Endothelial cell of umbilical vein (primary cell): Measurements from ENCODE around the gene CTNNA2. TPM values are rescaled to one million over a fixed set of nuclear protein-coding genes. Genes with fewer than 3 reads are reported as not detected.
"Not testable (repeated sequence)": the region's sequence is repeated elsewhere in the genome, so short reads cannot be mapped to it uniquely, and the experiment has no call there.

Experiments
- BruUV-seq: library from RNA; stranded (reverse); fragments of 400-500 nt; replicated peaks from 2 replicates; lab custom pipeline; 2021; lab: Mats Ljungman, UMichigan
- CTCF ChIA-PET: fragments of 300-600, 350-600 bp; sonication (Branson Sonifier 250); formaldehyde crosslinking; loops from one replicate; lab custom pipeline; 2021; ENCODE audit warnings: antibody characterized with exemption, inconsistent platforms; lab: Charles Lee
- POLR2A ChIA-PET: fragments of 300-600, 350-600 bp; sonication (Branson Sonifier 250); formaldehyde crosslinking; loops from one replicate; lab custom pipeline; 2021; ENCODE audit warnings: antibody characterized with exemption, inconsistent platforms; lab: Charles Lee
- DNase-seq: peaks from one replicate; pipeline ENCODE4 v3.0.0-alpha.2; 2011; ENCODE audit warnings: low read depth, low spot score
- FAIRE-seq: peaks from 2 replicates; lab custom pipeline; 2011; peaks lifted over from hg19 to GRCh38; lab: Jason Lieb, UNC
- H2AFZ ChIP-seq: 2 replicates; pipeline ENCODE4 v1.6.0; 2012; ENCODE audit warnings: low read depth, low read length, control low read depth, inconsistent platforms
- H3K27ac ChIP-seq: 2 replicates; pipeline ENCODE4 v1.5.1; 2011; ENCODE audit warnings: low read depth, mild to moderate bottlenecking, control low read depth, low read length, moderate library complexity; ENCODE audit not compliant: insufficient read depth
- H3K27me3 ChIP-seq, 2 experiments: 2 replicates each; pipeline versions ENCODE4 v1.6.0 to v1.6.1; 2011; ENCODE audit warnings: low read length in 2 of 2, mixed read lengths in 1 of 2; ENCODE audit not compliant: control insufficient read depth in 2 of 2, insufficient read depth in 2 of 2
- H3K36me3 ChIP-seq, 2 experiments: 2 replicates in 1 of 2; 3 replicates in 1 of 2; pipeline ENCODE4 v1.5.1; 2011; ENCODE audit warnings: low read length in 2 of 2, mild to moderate bottlenecking in 1 of 2, moderate library complexity in 1 of 2; ENCODE audit not compliant: control insufficient read depth in 2 of 2, insufficient read depth in 2 of 2; ENCODE audit errors: extremely low read depth in 1 of 2
- H3K4me1 ChIP-seq: 3 replicates; pipeline ENCODE4 v1.5.1; 2011; ENCODE audit warnings: mild to moderate bottlenecking, low read length; ENCODE audit not compliant: control insufficient read depth, insufficient read depth; ENCODE audit errors: extremely low read depth
- H3K4me2 ChIP-seq: 2 replicates; pipeline ENCODE4 v1.6.1; 2011; ENCODE audit warnings: low read length, control low read depth, mixed read lengths; ENCODE audit not compliant: insufficient read depth
- H3K4me3 ChIP-seq, 3 experiments: fragments of 200-600 bp in 1 of 3; sonication (generic), shearing (Covaris generic) in 1 of 3; replicated peaks in 1 of 3; 2 replicates each; pipeline ENCODE4 v1.5.1; 2011 to 2016; ENCODE audit warnings: control low read depth in 3 of 3, low read length in 3 of 3, mild to moderate bottlenecking in 2 of 3, inconsistent platforms in 1 of 3, low read depth in 1 of 3, moderate library complexity in 1 of 3; ENCODE audit not compliant: insufficient read depth in 1 of 3
- H3K79me2 ChIP-seq: 2 replicates; pipeline ENCODE4 v1.6.0; 2012; ENCODE audit warnings: low read length, inconsistent platforms; ENCODE audit not compliant: control insufficient read depth, insufficient read depth
- H3K9ac ChIP-seq: replicated peaks from 2 replicates; pipeline ENCODE3; 2011; ENCODE audit warnings: low read length, control low read depth; ENCODE audit not compliant: insufficient read depth; ENCODE audit errors: extremely low read depth
- H3K9me1 ChIP-seq: replicated peaks from 3 replicates; pipeline ENCODE4 v1.6.0; 2011; ENCODE audit warnings: mild to moderate bottlenecking, low read length; ENCODE audit not compliant: control insufficient read depth, insufficient read depth; ENCODE audit errors: extremely low read depth
- H3K9me3 ChIP-seq: replicated peaks from 2 replicates; pipeline ENCODE4 v1.5.1; 2012; ENCODE audit warnings: low read length, inconsistent platforms; ENCODE audit not compliant: control insufficient read depth, insufficient read depth
- H4K20me1 ChIP-seq: replicated peaks from 2 replicates; pipeline ENCODE3; 2011; ENCODE audit warnings: mild to moderate bottlenecking, low read length; ENCODE audit not compliant: control insufficient read depth, insufficient read depth; ENCODE audit errors: extremely low read depth
- CTCF ChIP-seq, 2 donors: IDR thresholded peaks; 1 replicate in 1 of 2; 2 replicates in 1 of 2; pipeline ENCODE4 v1.5.1; 2011; ENCODE audit warnings: low read length in 2 of 2, mild to moderate bottlenecking in 2 of 2, moderate library complexity in 2 of 2, control low read depth in 1 of 2, inconsistent platforms in 1 of 2, low read depth in 1 of 2; ENCODE audit not compliant: insufficient read depth in 1 of 2; ENCODE audit errors: extremely low read depth in 1 of 2
- EZH2 ChIP-seq: IDR thresholded peaks from 2 replicates; pipeline ENCODE4 v1.6.1; 2012; ENCODE audit warnings: borderline replicate concordance, low read depth, mild to moderate bottlenecking, moderate library complexity, low read length, inconsistent platforms; ENCODE audit not compliant: severe bottlenecking
- FOS ChIP-seq: IDR thresholded peaks from 2 replicates; pipeline ENCODE4 v1.6.1; 2011; ENCODE audit warnings: mild to moderate bottlenecking, low read length, moderate library complexity, borderline replicate concordance; ENCODE audit not compliant: insufficient read depth
- GATA2 ChIP-seq: IDR thresholded peaks from 2 replicates; pipeline ENCODE4 v1.7.0; 2011; ENCODE audit warnings: low read depth, mild to moderate bottlenecking, moderate library complexity, mixed read lengths, low read length; ENCODE audit not compliant: insufficient read length, insufficient read depth
- JUN ChIP-seq: IDR thresholded peaks from 2 replicates; pipeline ENCODE4 v1.6.1; 2011; ENCODE audit warnings: borderline replicate concordance, low read depth; ENCODE audit not compliant: insufficient read length, insufficient read depth
- MAX ChIP-seq: IDR thresholded peaks from 2 replicates; pipeline ENCODE4 v1.6.1; 2011; ENCODE audit not compliant: insufficient read depth, insufficient read length
- MYC ChIP-seq: IDR thresholded peaks from one replicate; pipeline ENCODE4 v1.6.1; 2011; ENCODE audit warnings: mild to moderate bottlenecking, low read depth, low read length
- POLR2A ChIP-seq: IDR thresholded peaks from 2 replicates; pipeline ENCODE4 v1.6.1; 2012; ENCODE audit warnings: low read depth, mild to moderate bottlenecking, control low read depth, low read length
- POLR2AphosphoS5 ChIP-seq: IDR thresholded peaks from 2 replicates; pipeline ENCODE4 v1.6.1; 2012; ENCODE audit warnings: low read depth, mild to moderate bottlenecking, control low read depth, low read length, moderate library complexity; ENCODE audit not compliant: insufficient read depth
- dilution Hi-C: fragments of 300-500 bp; cut with MboI; formaldehyde crosslinking; loops from one replicate; pipeline ENCODE4 v1.15.0; 2019; ENCODE audit warnings: low sequenced_read_pairs; ENCODE audit not compliant: extremely low pct_ligation_motif_present
- intact Hi-C: fragments of 100-400 bp; cut with micrococcal nuclease; formaldehyde crosslinking; loops from one replicate; pipeline ENCODE4 v1.10.0; 2022
- polyA plus RNA-seq, 4 experiments: library from polyadenylated mRNA; depleted of rRNA in 3 of 4; stranded (reverse) in 3 of 4; unstranded in 1 of 4; fragments of >200 nt; gene quantifications; 2 replicates each; pipeline versions ENCODE4 v1.2.1 to v1.2.3, GENCODE V29; 2011 to 2012; ENCODE audit warnings: missing spikeins in 1 of 4
- total RNA-seq: library from RNA; stranded (reverse); gene quantifications from 2 replicates; pipeline ENCODE4 v1.2.3, GENCODE V29; 2021

Gene CTNNA2
- total and polyA plus RNA-seq, 2 donors (not counting 3 experiments of a cell fraction or from before 2014, with no cell fraction given): not detected

DNA sequence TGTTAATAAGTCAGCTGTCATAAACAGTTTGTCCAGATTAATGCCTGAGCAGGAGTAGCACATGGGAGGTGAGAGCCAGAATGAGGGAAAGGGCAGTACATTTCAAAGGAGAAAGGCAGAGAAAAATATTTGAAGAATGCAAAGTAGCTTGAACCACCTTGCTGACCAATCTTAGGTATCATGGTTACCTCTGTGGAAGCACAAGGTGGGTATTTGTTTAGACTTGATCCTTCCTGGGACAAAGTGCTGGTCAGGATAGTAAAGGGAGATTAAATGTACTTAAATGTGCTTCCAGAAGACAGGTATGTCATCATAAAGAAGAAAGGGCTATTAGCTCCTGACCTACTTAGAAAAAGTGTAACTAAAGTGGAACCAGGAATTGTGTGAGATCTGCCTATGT, 686.7 kb downstream of the CTNNA2 start:
- Histone ChIP-seq H3K4me2 (no peak overlapping the region), H3K27me3 (no peaks in the 10 kb centered on the region), H3K4me1 (no peaks in the 10 kb centered on the region), H3K27ac (no peak overlapping the region), H2AFZ (no peak overlapping the region), H3K79me2 (no peaks in the 10 kb centered on the region), H3K9me1 (no peaks in the 10 kb centered on the region), H3K9me3 (peaks cover 2% of the 10 kb centered on the region), H3K9ac (no peak overlapping the region), H3K36me3 (no peaks in the 10 kb centered on the region), H3K4me3 (no peak overlapping the region), H4K20me1 (no peaks in the 10 kb centered on the region)
- FAIRE-seq (no peak), DNase-seq (no peak)
- intact Hi-C loops (no loop called here), dilution Hi-C loops (no loop called here)
- ChIA-PET POLR2A (no interaction called here), CTCF (no interaction called here)
- no TSS peak for BruUV-seq
- no peak for TF ChIP-seq JUN

- DNase-seq, FAIRE-seq, H3K4me1 ChIP-seq, H3K9ac ChIP-seq, H3K27me3 ChIP-seq, H4K20me1 ChIP-seq, H3K36me3 ChIP-seq, H3K4me3 ChIP-seq, H3K9me3 ChIP-seq, dilution Hi-C loops, H3K4me2 ChIP-seq, intact Hi-C loops, CTCF ChIA-PET, H2AFZ ChIP-seq, H3K9me1 ChIP-seq, H3K79me2 ChIP-seq, POLR2A ChIA-PET, H3K27ac ChIP-seq, BruUV-seq: not testable (repeated sequence)
These were observed 691.1 kb downstream of the CTNNA2 start for GRCh38 chr2:80203929-80204328.

DNA sequence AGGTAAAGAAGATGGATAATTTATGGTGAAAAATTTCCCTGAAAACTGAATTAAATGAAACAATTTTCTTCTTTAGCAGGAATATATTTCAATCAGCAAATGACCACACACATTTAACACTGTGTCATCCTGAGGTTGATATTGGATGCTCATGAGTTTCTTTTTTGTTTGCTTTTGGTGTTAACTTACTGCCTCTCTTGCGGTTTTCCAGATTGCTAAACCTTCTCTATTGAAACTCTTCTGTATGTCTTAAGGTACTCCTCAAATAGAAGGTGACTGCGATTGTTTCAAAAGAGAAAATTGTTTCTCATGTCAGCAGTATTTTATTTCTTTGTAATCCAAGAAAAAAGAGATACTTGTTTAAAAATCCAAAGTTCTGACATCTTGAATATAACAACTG, 692.6 kb downstream of the CTNNA2 start:
- intact Hi-C loops: no loop called here
- Histone ChIP-seq H3K4me2 (no peak overlapping the region), H4K20me1 (no peaks in the 10 kb centered on the region), H2AFZ (no peak overlapping the region), H3K9ac (no peak overlapping the region), H3K9me3 (no peaks in the 10 kb centered on the region), H3K27me3 (no peaks in the 10 kb centered on the region), H3K36me3 (no peaks in the 10 kb centered on the region), H3K4me1 (no peaks in the 10 kb centered on the region), H3K27ac (no peak overlapping the region), H3K9me1 (no peaks in the 10 kb centered on the region), H3K79me2 (no peaks in the 10 kb centered on the region), H3K4me3 (no peak overlapping the region)
- DNase-seq: no peak
- POLR2A ChIA-PET: no interaction called here
- CTCF ChIA-PET: no interaction called here
- FAIRE-seq: no peak
- no TSS peak for BruUV-seq
- dilution Hi-C loops: no loop called here
- TF ChIP-seq POLR2A (no peak), FOS (no peak), POLR2AphosphoS5 (no peak), EZH2 (no peak), MAX (no peak), MYC (no peak), JUN (no peak), CTCF (IDR thresholded peaks at IDR 0.05; ENCODE audit: extremely low read depth in 1 of 2, insufficient read depth in 1 of 2, low read depth in 1 of 2, low read length in 2 of 2) (no peak), GATA2 (no peak)
